RWPE2 (cell line): ENCODE measurements around the gene SLCO3A1.

Experiments
- ATAC-seq: fragments of 200-7000 bp; cut with Tn5 transposase; 3 replicates; pipeline ENCODE4 v1.9.1; 2021; ENCODE audit warnings: low read depth
- DNase-seq: peaks from one replicate; pipeline ENCODE4 v3.0.0-alpha.2; 2020; ENCODE audit warnings: low spot score
- H3K27ac ChIP-seq: fragments of 450-650 bp; 2 replicates; pipeline ENCODE4 v1.5.1; 2017; ENCODE audit warnings: mild to moderate bottlenecking; ENCODE audit not compliant: poor library complexity, severe bottlenecking
- H3K27me3 ChIP-seq: fragments of 250-450 bp; sonication (Bioruptor Pico); 2 replicates; pipeline ENCODE4 v1.5.1; 2021; ENCODE audit warnings: mild to moderate bottlenecking, moderate library complexity; ENCODE audit not compliant: insufficient read depth, poor library complexity, severe bottlenecking
- H3K36me3 ChIP-seq: fragments of 250-450 bp; sonication (Bioruptor Pico); 2 replicates; pipeline ENCODE4 v1.5.1; 2020; ENCODE audit warnings: low read depth, mild to moderate bottlenecking, moderate library complexity
- H3K4me1 ChIP-seq: fragments of 250-450 bp; sonication (Bioruptor Pico); 2 replicates; pipeline ENCODE4 v1.5.1; 2021; ENCODE audit warnings: mild to moderate bottlenecking, moderate library complexity; ENCODE audit not compliant: insufficient read depth, poor library complexity, severe bottlenecking
- H3K4me3 ChIP-seq: fragments of 250-450 bp; sonication (Bioruptor Pico); 2 replicates; pipeline ENCODE4 v1.5.1; 2021; ENCODE audit warnings: mild to moderate bottlenecking, moderate library complexity; ENCODE audit not compliant: severe bottlenecking
- H3K9me3 ChIP-seq: fragments of 250-450 bp; sonication (Bioruptor Pico); 2 replicates; pipeline ENCODE4 v1.5.1; 2021; ENCODE audit warnings: mild to moderate bottlenecking, moderate library complexity; ENCODE audit not compliant: severe bottlenecking
- TF ChIP-seq, protein P1 (sequence below): fragments of 450-650 bp; IDR thresholded peaks from one replicate; pipeline ENCODE4 v1.5.1; 2017; ENCODE audit warnings: mild to moderate bottlenecking, moderate library complexity; ENCODE audit not compliant: poor library complexity, severe bottlenecking

Gene SLCO3A1

DNA sequence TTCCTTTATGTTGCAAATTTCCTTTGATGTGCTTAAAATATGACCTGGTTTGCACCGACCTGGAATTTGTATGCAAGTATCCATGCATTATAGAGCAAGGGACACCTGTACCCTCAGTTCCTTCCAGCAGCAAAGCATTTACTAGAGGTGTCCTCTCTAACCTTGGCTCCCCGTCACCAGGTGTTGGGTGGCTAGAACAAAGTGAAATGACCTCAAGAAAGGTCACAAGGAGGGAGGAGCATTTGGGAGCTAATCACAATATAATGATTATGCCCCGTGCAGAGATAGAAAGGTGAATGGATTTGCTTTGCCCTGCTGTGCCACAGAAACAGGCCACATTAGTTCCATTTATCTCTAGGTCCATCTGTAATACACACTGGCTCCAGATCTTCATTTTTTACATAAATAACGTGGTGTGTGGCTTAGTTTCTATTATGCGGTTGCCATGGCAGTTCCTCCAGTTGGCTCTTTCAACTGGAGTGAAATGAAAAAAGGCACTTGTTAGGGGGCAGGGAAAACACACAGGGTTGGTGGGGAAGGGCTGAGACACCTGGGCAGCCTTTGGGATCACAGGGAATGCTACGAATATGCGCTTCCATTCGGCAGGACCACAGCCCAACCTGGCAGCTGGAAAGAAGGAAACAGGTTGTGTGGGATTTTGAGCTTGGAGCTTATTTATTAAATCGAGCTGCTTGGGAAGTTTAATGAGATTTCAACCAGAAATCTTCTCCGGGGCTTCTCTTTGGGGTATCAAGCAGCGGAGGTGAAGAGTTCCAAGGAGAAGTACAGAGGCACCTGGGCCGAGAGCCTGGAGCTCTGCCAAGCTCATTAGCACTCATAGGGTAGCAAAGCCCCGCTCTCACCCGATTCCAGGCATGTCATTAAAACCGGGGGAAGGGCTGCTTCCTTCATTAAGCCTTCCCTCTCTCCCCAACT, 306.7 kb downstream of the SLCO3A1 start:
- H3K27ac ChIP-seq, result no peak overlapping the region
- DNase-seq, result no peak
- no peaks in the 10 kb centered on the region for H3K9me3 ChIP-seq
- H3K36me3 ChIP-seq, result no peaks in the 10 kb centered on the region; the same call in 1 of the 2 replicates
- H3K4me1 ChIP-seq, result peaks cover 11% of the 10 kb centered on the region
- TF ChIP-seq, protein P1, sequence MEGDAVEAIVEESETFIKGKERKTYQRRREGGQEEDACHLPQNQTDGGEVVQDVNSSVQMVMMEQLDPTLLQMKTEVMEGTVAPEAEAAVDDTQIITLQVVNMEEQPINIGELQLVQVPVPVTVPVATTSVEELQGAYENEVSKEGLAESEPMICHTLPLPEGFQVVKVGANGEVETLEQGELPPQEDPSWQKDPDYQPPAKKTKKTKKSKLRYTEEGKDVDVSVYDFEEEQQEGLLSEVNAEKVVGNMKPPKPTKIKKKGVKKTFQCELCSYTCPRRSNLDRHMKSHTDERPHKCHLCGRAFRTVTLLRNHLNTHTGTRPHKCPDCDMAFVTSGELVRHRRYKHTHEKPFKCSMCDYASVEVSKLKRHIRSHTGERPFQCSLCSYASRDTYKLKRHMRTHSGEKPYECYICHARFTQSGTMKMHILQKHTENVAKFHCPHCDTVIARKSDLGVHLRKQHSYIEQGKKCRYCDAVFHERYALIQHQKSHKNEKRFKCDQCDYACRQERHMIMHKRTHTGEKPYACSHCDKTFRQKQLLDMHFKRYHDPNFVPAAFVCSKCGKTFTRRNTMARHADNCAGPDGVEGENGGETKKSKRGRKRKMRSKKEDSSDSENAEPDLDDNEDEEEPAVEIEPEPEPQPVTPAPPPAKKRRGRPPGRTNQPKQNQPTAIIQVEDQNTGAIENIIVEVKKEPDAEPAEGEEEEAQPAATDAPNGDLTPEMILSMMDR, result no peak
- no peaks in the 10 kb centered on the region for H3K27me3 ChIP-seq
- ATAC-seq, result no peak
- no peak overlapping the region for H3K4me3 ChIP-seq

- no peak for ATAC-seq
- TF ChIP-seq, protein P1, result no peak
- no peak overlapping the region for H3K4me3 ChIP-seq
Measured at GRCh38 chr15:92161039-92161670, 307.6 kb downstream of the SLCO3A1 start.

DNA sequence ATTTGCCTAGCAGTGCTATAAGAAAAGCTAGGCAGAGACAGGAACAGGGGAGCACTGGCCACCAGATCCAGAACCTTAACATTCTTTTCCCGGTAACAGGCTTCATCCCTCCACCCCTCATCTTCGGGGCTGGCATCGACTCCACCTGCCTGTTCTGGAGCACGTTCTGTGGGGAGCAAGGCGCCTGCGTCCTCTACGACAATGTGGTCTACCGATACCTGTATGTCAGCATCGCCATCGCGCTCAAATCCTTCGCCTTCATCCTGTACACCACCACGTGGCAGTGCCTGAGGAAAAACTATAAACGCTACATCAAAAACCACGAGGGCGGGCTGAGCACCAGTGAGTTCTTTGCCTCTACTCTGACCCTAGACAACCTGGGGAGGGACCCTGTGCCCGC, 309.1 kb downstream of the SLCO3A1 start:
- Histone ChIP-seq H3K4me1 (peaks cover 11% of the 10 kb centered on the region), H3K4me3 (no peak overlapping the region), H3K9me3 (no peaks in the 10 kb centered on the region), H3K36me3 (no peaks in the 10 kb centered on the region; the same call in 1 of the 2 replicates), H3K27me3 (no peaks in the 10 kb centered on the region), H3K27ac (no peak overlapping the region)
- TF ChIP-seq, protein P1, result no peak
- no peak for ATAC-seq
- DNase-seq, result no peak

More at GRCh38 chr15:92161039-92161670, 307.6 kb downstream of the SLCO3A1 start:
- Histone ChIP-seq H3K9me3 (no peaks in the 10 kb centered on the region), H3K36me3 (no peaks in the 10 kb centered on the region; the same call in 1 of the 2 replicates), H3K27ac (no peak overlapping the region), H3K4me1 (peaks cover 11% of the 10 kb centered on the region), H3K27me3 (no peaks in the 10 kb centered on the region)
- no peak for DNase-seq

- H3K4me1 ChIP-seq, result peaks cover 4% of the 10 kb centered on the region
- ATAC-seq, result no peak
- H3K9me3 ChIP-seq, result no peaks in the 10 kb centered on the region
- no peak overlapping the region for H3K27ac ChIP-seq
- H3K4me3 ChIP-seq, result no peak overlapping the region
- no peak for DNase-seq
- no peaks in the 10 kb centered on the region; the same call in 1 of the 2 replicates for H3K36me3 ChIP-seq
- H3K27me3 ChIP-seq, result no peaks in the 10 kb centered on the region
- TF ChIP-seq, protein P1, result no peak
Measured at GRCh38 chr15:92163641-92164040, 310.1 kb downstream of the SLCO3A1 start.
